BE2C (cell line): Measurements from ENCODE around the gene ALLC.

ENCODE experiments used
- DNase-seq: peaks from one replicate; pipeline ENCODE4 v3.0.0-alpha.2; 2020
- H3K27me3 ChIP-seq: fragments of 250-450 bp; sonication (Bioruptor Pico); 2 replicates; pipeline ENCODE4 v1.5.1; 2020; ENCODE audit warnings: mild to moderate bottlenecking
- H3K36me3 ChIP-seq: fragments of 250-450 bp; sonication (Bioruptor Pico); 2 replicates; pipeline ENCODE4 v1.5.1; 2020; ENCODE audit warnings: mild to moderate bottlenecking
- H3K4me1 ChIP-seq: fragments of 250-450 bp; sonication (Bioruptor Pico); 2 replicates; pipeline ENCODE4 v1.5.1; 2020
- H3K4me3 ChIP-seq: 2 replicates; pipeline ENCODE4 v1.5.1; 2011; ENCODE audit warnings: low read depth, low read length
- H3K9me3 ChIP-seq: fragments of 250-450 bp; sonication (Bioruptor Pico); 2 replicates; pipeline ENCODE4 v1.5.1; 2020
- TF ChIP-seq, protein P1 (sequence below): IDR thresholded peaks from 2 replicates; pipeline ENCODE4 v1.5.1; 2012; ENCODE audit warnings: mild to moderate bottlenecking, low read depth, low read length

ALLC gene

DNA sequence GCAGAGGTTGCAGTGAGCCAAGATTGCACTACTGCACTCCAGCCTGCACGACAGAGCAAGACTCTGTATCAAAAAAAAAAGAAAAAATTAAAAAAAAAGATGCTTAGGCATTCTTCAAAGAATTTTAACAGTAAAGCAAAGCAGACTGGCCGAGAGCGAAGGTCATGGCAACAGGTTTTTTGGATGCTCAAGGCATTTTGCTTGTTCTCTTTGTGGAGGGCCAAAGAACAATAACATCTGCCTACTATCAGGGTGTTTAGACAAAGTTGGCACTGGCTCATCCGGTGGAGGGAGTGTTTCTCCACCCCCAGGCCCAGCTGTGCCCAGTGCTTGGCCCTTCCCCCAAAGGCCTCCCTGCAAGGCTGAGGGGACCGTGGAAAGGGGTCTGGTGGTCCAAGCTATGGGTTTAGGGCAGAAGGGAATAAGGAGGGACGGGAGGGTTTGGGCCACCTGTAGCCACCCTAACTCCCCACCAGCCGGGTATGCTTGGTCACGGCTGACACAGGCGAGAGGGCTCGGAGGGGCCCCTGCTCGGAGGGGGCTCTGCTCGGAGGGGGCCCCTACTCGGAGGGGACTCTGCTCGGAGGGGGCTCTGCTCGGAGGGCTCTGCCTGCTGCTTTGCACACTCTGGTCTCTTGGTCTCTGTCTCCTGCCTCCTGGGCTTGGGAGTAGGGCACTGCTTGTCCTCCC, 26.7 kb upstream of the ALLC start:
- TF ChIP-seq, protein P1, sequence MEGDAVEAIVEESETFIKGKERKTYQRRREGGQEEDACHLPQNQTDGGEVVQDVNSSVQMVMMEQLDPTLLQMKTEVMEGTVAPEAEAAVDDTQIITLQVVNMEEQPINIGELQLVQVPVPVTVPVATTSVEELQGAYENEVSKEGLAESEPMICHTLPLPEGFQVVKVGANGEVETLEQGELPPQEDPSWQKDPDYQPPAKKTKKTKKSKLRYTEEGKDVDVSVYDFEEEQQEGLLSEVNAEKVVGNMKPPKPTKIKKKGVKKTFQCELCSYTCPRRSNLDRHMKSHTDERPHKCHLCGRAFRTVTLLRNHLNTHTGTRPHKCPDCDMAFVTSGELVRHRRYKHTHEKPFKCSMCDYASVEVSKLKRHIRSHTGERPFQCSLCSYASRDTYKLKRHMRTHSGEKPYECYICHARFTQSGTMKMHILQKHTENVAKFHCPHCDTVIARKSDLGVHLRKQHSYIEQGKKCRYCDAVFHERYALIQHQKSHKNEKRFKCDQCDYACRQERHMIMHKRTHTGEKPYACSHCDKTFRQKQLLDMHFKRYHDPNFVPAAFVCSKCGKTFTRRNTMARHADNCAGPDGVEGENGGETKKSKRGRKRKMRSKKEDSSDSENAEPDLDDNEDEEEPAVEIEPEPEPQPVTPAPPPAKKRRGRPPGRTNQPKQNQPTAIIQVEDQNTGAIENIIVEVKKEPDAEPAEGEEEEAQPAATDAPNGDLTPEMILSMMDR: no peak
- no peak for DNase-seq

DNA sequence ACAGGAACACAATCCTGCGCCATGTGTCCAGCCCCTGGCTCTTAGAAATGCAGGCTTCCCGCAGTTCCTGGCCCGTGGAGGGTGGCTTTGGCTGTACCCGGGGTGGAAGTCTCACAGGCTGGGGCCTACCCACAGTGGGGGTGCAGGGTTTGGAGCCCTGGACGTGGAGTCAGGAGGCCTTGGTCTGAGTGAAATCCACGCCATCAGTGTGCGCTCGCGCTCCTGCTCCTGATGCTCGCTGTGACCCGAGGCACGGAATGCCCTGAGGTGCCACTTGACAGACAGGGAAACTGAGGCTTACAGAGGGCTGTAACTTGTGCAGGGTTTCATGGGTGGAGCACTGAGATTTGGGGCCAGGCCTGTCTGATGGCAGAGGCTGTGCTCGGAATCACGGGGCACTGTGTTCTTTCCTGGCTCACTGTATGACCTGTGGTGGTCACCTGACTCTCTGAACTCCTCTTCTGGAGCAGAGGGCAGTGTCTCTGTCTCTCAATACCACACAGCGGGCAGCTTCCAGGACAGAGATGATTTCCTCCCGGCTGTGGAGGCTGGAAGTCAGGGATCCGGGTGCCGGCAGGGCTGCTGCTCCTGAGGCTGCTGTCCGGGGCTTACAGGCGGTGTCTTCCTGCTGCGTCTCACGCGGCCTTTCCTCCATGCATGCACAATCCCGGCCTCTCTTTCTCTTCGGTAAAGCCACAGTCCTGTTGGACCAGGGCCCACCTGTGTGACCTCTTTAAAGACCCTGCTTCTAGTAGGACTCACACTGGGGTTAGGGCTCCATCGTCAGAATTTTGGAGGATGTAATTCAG, 25.9 kb upstream of the ALLC start:
- no peak for DNase-seq
- H3K4me3 ChIP-seq: no peak overlapping the region
- H3K9me3 ChIP-seq: no peaks in the 10 kb centered on the region
- H3K36me3 ChIP-seq: peaks cover 8% of the 10 kb centered on the region
- peaks cover 5% of the 10 kb centered on the region for H3K4me1 ChIP-seq
- TF ChIP-seq, protein P1: no peak
- no peaks in the 10 kb centered on the region for H3K27me3 ChIP-seq

More for the DNA sequence above, 26.7 kb upstream of the ALLC start:
- H3K27me3 ChIP-seq: no peaks in the 10 kb centered on the region
- H3K4me1 ChIP-seq: peaks cover 5% of the 10 kb centered on the region
- H3K4me3 ChIP-seq: no peak overlapping the region
- no peaks in the 10 kb centered on the region for H3K9me3 ChIP-seq
- peaks cover 8% of the 10 kb centered on the region for H3K36me3 ChIP-seq

DNA sequence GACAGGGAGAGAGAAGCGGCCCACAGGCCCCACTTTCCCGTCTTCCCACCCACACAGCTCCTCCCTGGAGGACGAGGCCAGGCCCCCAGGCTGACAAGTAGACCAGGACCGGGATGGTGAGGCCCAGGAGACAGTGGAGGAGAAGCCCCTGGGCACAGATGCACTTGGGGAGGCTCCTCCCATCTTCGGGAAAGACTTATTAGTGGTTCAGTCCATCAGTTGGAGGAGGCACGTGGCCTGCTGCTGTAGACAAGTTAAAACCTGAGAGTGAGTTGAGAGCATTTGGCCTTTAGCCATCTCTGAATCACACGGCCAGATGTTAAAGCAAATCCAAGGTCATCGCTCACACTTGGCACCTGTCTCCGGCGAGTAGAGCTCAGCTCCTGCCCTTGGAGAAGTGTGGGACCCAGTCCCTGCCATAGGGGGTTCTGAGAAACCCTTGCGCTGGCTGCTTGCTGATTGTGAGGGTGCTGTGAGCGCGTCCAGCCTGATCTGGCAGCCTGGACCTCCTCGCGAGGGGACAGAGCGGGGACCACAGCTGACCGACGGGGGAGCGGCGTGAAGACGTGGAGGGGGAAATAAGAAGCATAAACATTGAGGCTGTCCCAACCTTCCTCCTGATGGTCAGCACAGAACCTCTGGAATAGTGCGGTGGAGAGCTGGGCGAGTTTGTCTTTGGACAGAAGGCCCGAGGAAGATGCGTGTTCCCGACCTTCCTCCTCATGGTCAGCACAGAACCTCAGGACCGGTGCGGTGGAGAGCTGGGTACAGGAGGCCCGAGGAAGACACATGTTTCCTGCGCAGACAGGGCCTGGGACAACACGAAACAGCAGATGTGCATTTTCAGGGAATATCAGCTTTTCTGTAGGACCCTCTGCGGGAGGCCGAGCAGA, 24.7 kb upstream of the ALLC start:
- peak; percentile 67 for DNase-seq

DNA sequence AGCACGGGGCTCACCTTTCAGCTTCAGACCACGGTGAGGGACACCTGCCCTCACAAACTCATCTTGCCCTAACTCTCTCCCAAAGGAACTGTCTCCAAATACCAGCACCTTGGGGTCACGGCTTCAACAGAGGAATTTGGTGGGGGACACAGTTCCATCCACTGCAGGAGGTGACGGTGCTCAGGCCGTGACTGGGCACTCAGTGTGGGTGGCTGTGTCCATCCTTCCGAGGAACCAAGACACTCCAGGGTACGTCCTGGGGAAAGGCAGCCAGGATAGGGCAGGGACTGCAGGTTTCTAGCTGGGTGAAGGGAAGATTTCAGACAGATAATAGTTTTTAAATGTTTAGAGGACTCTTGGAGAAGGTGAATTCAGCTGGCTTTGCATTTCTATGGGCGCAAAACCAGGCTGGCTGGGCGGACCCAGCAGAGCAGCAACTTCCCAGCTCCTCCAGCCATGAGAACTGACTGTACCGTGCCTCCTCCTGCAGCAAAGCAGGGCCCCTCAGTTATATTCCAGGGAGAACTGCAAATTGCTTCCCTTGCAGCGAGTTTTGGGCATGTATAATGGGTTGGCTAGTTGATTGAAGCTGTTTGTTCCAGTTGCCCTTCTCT, 23.9 kb upstream of the ALLC start:
- no peak for DNase-seq
- Histone ChIP-seq H3K4me3 (no peak overlapping the region), H3K4me1 (peaks cover 9% of the 10 kb centered on the region), H3K36me3 (peaks cover 11% of the 10 kb centered on the region), H3K9me3 (no peaks in the 10 kb centered on the region), H3K27me3 (no peaks in the 10 kb centered on the region)
- TF ChIP-seq, protein P1: no peak

More for the DNA sequence above, 24.7 kb upstream of the ALLC start:
- Histone ChIP-seq H3K9me3 (no peaks in the 10 kb centered on the region), H3K4me3 (no peak overlapping the region), H3K36me3 (peaks cover 8% of the 10 kb centered on the region), H3K4me1 (peaks cover 5% of the 10 kb centered on the region), H3K27me3 (no peaks in the 10 kb centered on the region)
- TF ChIP-seq, protein P1: no peak

DNA sequence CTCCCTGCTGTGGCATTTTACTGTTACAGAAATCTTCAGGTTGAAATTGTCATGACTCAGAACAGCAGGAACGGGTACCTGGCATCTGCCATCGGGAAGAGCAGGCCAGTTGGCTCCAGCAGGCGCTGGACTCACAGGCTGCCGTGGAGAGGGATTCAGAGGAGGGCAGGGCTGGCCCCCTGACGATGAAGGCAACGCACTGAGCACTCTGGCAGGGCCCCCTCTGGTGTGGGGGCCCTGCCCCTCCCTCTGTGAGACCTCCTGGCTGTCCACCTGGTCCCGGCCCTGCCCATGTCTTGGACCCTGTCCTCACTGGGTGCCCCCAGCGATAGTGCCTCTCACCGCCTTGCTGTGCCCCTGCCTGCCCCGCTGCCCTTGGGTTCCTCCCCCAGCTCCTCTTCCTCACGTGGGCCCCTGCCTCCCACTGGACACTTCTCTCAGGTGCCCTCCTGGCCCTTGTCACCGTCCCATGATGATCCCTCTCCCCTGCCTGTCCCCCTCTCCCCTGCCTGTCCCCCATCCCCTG, 23.3 kb upstream of the ALLC start:
- Histone ChIP-seq H3K9me3 (no peaks in the 10 kb centered on the region), H3K4me1 (peaks cover 15% of the 10 kb centered on the region), H3K36me3 (peaks cover 11% of the 10 kb centered on the region), H3K4me3 (no peak overlapping the region), H3K27me3 (no peaks in the 10 kb centered on the region)
- no peak for DNase-seq
- TF ChIP-seq, protein P1: no peak
